Germinal center (tissue), 1 donor: ENCODE measurements around the gene NTNG2.

Experiments used
- DNase-seq: peaks from one replicate; pipeline ENCODE4 v3.0.0; 2012; ENCODE audit warnings: mixed read lengths, low spot score

Gene NTNG2

DNA sequence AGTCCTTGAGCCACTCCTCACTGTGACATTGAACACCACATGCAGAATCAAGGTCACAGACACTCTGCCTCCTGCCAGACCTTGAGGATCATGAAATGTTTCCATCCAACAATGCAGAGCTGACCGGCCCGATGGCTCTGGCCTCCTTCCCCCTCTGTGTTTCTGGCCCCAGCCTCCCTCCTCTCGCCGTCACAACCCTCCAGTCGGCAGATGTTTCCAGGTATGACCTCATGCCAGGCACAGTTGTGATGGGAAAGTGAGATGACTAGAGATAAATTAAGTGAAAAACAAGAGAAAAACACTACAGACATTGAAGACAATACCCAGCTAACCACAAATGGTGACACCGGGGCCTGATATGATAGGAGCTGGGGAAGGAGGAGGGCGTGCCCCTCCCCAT is 9.8 kb downstream of the NTNG2 start:
- no peak for DNase-seq

DNA sequence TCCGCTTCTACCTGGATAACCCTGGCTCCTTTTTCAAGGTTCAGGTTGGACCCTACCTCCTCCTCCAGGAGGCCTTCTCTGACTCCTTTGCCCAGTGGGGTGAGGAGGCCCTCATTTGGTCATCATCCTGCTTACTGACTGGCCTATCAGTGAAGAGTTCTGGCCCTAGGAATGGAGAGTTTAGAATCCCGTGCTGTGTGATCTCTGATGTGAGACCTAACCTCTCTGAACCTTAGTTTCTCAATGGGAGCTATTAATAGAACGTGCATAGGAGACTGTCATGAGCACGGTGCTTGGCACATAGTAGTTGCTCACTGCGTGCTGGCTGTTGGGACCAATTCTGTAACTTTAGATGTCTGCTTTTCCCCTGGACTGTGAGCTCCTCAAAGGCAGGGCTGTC is 10.3 kb downstream of the NTNG2 start:
- DNase-seq, result no peak

DNA sequence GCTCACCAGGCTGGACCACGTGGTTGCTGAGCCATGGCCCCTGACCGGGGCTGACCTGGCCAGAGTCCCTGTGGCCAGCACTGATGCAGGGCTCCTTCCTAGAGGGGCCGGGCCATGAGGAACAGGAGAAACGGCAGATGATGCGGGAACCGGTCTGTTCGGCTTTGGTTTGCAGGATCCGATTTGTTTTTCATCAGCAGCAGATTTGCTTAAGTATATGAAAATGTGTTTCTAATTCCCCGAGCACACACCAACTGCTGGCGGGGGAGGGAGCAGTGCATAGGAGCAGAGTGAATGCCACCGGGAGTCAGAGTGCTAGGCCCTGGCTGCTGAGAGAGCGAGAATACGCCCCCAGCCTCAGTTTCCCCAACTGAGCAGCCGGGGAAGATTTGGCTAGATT is 13.6 kb downstream of the NTNG2 start:
- no peak for DNase-seq

DNA sequence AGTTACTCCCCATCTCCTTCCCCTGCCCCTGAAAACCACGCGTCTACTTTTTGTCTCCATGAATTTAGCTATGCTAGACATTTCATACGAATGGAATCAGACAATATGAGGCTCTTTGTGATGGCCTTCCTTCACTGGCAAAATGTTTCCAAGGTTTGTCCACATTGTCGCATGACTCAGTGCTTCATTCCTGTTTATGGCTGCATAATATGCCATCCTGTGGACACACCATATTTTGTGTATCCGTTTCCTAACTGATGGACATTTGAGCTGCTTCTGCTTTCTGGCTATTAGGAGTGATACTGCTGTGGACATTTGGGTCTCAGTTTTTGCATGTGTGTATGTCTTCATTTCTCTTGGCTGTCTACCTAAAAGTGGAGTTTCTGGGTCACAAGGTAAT is 14.5 kb downstream of the NTNG2 start:
- no peak for DNase-seq

DNA sequence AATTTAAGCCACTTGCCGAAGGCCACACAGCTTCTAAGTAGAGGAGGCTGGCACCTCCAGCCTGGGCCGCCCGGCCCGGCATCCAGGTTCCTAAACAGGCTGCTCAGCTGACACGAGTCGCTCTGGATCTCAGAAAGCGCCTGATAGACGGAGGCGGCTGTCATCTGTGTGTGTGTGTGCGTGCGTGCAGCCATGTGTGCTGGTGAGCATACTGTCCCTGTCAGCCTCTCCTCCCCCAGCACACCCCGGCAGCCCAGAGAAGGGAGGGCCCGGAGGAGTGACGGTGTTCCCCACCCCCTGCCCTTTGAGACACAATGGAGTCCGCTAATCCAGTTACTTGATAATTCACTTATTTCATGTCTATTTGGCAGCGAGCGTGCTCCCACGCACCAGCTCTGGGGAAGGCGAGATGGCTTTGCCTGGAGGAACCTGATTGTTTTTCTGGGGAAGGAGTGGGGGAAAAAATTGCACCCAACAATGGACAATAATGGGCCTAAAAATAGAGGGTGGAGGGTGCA is 20.0 kb downstream of the NTNG2 start:
- DNase-seq, result no peak

DNA sequence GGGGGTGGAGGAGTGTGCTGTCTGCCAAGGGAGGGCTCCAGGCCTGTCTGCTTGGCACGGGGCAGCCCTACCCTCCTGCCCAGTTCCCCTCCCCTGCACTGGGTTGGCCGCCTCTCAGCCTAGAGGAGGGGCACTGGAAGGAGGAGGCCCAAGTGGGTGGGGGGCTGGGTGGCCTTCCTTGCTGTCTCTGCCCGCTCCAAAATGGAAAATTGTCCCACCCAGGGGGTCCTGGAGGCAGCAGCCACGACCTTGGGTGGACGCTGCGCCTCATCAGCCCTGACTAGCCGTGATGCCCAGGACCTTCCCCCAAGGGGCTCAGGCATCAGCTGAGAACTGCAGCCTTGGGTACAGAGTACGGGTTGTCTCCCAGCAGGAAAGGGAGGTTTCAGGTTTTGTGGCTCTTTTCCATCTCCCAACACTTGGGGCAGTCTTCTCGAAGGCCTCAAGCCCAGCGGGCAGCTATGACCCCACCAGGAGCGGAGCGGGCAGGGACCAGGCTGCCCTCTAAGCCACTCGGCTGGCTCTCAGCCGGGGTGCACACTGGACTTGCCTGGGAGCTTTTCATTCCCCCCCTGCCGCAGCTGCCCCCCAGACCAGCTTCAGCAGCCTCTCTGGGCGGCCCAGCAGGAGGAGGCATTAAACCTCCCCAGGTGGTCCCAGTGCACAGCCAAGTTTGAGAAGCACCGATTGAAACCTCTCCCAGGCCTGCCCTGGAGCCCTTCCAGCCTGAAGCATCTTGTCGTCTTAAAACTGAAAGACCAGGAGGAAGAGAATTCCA is 20.6 kb downstream of the NTNG2 start:
- no peak for DNase-seq

DNA sequence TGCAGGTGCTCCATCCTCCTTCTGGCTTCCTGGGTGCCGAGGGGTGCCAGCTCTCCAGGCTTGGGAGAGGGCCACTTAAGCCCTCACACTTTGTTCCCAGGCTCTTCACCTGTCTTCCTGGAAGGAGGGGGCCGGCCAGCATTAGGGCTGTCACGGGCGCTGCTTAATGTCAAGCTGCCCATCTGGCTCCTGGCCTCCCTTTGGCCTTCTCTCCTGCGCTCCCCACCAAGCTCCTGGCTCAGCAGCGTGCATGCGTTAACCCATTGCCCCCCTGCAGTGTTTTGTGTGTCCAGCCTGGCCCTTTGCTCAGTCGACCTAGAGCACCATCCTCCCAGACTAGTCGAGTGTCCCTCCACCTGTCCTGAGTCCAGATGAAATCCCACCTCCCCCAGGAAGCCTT is 21.3 kb downstream of the NTNG2 start:
- DNase-seq, result no peak

DNA sequence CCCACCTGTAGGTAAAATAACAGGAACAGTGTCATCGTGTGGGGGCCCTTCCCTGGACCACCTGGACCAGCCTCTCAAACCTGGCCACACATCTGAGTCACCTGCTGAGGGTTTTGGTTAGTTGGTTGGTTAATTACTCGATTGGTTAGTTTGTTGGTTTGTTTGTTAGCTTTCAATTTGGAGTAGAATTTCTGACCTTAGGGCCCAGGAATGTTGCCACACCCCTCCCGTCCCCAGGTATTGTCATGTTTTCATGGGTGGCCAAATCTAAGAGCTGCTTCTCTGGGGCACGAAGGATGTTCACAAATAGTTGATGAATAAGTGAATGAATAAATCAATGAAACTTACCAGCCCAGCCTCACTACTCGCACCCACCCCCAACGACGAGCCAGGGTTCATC is 21.9 kb downstream of the NTNG2 start:
- no peak for DNase-seq

DNA sequence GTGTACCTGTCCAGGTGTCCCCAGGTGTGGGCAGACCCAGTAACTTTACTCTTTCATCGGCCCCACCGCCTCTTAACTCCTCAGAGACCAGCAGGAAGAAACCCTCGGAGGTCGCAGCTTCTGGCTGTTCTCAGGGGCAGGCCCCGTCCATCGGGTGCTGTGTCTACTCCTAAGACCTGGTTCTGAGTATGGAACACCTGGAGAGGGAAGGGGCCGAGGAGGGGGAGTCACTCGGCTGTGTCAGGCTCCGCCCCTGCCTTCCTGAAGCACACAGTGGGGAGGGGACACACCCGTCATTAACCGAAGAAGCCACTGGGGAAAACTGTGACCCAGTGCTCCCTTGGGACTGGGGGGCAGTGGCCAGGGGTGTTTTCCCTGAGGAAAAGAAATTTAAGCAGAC is 22.3 kb downstream of the NTNG2 start:
- DNase-seq, result no peak

DNA sequence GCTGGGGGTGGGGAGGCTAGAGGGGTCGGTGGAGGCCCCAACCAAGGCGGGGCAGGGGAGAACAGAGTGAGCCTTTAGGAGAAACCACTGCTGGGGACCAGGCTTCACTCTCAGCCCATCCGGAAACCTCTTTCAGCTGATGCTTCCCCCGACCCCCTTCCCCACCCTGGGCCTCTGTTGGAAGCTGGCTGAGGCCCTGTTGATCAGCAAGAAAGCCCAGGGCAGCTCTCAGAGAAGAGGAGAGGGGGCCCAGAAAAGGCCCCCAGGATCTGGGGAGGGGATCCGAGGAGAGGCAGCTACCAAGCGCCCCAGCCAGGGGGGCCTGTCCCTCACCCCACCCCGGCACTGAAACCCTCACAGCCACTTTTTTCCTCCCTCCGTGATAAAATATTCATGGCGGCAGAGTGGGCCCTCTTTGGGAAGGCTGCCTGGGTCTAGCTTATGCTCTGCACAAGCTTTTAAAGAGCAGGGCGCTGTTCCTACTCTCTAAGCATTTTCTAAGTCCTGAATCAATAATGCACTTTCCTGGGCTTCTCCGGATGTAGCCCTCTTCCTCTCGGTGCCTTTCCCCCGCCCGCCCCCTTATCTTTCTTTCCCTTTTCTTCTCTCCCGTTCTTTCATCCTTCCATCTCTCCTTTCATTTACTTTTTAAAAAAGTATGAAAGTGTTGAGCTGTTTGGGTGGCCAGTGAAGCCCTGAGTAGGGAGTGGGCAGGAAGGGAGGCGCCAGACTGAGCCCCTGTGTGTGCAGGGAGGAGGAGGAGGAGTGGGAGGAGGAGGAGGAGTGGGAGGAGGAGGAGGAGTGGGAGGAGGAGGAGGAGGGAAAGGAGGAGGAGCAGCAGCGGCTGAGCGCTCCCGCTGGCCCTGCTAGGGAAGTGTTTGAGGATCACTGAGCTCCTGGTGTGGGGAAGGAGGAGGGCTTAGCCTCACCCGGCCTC is 23.5 kb downstream of the NTNG2 start:
- DNase-seq, result no peak

DNA sequence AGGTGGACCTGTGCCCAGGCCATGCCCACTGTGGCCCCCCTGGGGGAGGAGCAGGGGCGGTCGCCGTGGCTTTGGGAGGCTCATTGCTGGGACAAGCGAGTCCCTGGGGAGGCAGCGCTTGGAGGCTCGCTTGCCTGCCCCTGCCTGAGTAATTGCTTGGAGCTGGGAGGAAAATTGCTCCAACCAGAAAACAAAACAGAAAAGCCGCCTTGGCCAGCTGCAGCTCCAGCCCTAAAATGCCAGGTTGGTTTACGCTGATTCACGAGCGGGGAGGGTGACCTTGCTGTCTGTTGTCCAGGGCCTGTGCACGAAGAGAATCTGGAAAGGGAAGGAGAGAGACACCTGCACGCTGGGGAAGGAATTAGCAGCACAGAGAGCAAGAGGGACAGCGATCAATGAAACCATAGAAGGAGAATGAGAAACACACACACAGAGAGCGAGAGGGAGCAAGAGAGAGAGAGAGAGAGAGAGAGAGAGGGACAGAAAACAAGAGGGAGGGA is 25.3 kb downstream of the NTNG2 start:
- no peak for DNase-seq

DNA sequence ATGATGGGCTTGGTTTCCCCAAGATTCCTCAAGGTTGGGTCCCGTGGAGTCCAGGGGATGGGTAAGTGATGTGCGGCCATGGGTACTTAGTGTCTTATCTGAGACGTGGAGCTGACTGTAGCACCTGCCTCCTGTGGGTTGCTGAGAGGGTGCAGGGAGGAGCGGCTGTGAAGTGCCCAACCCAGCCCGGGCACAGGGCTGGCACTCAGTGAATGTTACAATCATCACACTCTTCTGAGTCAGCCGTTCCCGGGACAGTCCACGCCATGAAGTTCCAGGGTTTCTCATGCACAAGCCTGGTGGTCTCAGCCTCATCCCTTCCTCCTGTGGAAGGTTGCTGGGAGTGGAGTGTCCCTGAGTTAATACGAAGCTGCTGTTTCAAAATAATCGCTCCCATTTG is 29.1 kb downstream of the NTNG2 start:
- DNase-seq, result no peak

DNA sequence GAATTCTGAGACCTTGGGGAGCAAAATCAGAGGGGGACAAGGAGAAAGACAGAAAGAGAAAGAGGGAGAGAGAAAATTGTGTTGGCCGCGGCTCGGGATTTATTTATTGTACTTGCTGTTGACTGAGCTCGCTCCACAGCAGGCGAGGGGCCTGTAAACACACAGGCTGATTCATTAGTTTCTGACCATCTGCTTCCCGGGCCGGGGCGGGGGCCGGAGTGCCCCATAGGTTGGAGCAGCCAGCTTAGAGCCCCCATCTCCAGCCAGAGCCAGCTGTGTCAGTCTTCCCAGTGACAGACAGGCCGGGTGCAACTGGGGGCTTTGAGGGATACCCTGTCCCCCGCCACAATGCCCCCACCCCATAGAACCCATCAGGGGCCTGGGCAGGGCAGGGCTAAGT is 30.9 kb downstream of the NTNG2 start:
- no peak for DNase-seq

DNA sequence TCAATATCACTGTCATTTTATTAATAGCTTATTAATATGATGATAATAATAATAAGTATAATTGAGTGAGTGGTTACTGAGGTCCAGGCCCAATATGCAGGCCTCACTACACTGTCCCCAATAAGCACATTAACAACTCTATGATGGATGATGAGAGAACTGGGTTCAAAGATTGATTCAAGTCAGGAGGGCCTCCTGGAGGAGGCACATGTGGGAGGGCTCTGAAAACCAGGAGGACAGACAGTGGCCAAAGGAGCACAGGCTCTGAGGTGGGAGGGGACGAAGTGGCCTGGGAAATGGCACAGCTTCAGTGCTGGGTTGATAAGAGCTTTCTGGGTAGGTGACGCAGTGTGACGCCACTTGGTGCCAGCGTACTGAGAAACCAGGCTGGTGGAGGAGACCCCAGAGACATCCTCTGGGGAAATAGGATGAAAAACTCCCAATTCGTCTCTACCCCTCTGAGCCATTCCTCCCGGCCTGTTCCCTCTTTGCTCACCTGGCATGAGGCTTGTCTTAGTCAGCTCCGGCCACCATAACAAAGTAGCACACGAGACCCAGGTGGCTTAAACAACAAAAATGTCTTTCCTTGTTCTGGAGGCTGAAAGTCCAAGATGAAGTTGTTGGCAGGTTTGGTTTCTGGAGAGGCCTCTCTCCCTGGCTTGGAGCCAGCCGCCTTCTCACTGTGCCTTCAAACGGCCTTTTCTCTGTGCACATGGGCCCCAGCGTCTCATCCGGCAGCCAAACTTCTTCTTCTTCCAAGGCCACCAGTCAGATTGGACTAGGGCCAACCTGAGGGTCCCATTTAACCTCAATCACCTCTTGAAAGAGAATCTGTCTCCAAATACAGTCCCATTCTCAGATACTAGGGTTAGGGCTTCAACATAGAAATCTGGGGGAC is 31.6 kb downstream of the NTNG2 start:
- DNase-seq, result no peak

DNA sequence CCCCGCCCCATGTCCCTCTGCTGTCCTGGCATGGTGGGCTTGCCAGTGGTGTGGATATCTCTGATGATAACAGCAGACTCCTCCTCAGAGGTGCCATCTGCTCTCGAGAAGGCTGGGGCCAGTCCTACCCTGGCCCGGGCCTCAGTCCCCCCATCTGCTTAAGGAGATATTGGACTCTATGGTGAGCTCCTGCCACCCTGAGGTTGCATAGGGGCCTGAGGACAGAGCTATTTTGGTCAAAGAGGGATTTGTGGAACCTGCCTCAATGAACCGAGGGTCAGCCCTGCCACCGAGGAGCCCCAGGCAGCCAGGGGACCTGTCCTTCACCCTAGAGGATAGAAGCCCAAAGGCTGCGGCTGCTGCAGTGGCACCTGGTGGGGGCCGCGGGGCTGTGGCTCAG is 32.6 kb downstream of the NTNG2 start:
- DNase-seq, result no peak

DNA sequence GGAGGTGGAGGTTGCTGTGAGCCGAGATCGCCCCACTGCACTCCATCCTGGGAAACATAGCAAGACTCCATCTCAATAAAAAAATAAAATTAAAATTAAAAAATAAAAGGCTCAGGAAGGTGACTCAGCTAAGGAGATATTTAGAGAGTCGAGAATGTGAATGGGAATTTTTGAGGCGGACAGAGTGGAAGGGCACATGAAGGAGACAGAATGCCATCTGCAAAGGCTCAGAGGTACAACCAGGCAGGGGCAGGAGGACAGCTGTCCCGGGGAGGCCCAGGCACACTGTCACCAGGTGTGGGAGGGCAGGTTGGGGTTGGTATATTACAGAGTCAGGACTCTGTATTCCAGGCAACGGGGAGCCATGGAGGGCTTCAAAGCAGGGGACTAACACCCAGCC is 35.5 kb downstream of the NTNG2 start:
- no peak for DNase-seq

DNA sequence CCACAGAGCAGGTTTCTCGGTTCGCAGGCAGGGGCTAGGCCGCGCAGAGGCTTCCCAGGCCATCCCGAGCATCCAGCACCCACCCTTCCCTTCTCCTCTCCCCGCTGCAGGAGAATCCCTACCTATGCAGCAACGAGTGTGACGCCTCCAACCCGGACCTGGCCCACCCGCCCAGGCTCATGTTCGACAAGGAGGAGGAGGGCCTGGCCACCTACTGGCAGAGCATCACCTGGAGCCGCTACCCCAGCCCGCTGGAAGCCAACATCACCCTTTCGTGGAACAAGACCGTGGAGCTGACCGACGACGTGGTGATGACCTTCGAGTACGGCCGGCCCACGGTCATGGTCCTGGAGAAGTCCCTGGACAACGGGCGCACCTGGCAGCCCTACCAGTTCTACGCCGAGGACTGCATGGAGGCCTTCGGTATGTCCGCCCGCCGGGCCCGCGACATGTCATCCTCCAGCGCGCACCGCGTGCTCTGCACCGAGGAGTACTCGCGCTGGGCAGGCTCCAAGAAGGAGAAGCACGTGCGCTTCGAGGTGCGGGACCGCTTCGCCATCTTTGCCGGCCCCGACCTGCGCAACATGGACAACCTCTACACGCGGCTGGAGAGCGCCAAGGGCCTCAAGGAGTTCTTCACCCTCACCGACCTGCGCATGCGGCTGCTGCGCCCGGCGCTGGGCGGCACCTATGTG is 36.1 kb downstream of the NTNG2 start:
- no peak for DNase-seq

DNA sequence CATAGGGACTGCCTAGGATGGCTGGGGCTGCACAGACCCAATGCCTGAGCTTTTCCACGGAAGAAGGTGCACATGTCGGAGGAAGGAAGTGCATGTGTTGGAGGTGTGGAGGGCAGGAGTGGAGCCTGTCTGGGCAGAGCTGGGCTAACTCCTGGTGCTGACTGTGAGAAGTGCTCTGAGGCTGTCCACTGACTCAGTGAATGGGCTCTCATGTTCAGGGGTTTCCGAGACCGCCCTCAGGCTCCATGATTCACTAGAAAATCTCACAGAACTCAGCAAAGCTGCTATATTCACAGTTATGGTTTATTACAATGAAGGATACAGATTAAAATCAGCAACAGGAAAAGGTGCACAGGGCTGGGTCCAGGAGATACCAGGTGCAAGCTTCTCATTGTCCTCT is 37.2 kb downstream of the NTNG2 start:
- DNase-seq, result no peak

DNA sequence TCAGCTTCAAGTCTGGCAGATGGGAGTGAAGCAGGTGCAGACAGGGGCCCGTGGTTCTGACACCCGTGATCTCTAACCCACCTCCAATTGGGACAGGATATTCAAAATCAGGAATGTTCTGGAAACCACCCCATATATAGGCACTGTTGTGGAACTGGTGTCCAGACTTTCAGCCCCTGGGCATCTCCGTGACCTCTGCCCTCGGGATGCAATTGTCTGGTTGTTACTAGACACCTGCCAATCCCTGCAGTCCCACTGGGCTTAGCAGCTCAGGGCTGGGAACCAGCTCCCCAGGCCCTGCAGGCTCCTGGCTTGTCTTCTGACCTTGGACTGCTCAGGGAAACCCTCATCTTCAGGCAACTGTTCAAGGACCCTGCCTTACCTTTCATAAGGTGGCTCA is 38.8 kb downstream of the NTNG2 start:
- no peak for DNase-seq

DNA sequence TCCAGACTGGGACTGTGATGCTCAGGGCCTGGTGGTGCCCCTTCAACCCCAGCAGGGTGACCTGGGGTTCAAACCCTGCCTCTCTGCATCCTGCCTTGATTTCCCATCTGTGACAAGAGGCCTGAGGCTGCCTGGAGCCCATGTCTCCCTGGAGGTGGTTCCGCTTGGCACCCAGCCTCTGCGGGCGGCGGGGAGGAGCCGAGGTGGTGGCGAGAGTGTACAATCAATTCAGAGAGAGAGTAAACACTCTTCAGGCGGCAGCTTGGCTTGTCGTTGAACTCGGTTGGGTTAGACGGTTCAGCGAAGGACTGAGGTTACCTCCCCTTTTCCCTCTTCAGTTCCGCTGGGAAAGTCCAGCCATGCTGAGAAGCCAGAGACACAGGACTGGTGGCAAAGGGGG is 39.3 kb downstream of the NTNG2 start:
- no peak for DNase-seq
